Activated B cell treated with CpG ODN at 0.5 μM for 24 hours (primary cell): ENCODE data around the gene DIAPH3. TPM values are rescaled to one million over a fixed set of nuclear protein-coding genes. Genes with fewer than 3 reads are reported as not detected.

Source experiments
- ATAC-seq: fragments of 200-7000 bp; cut with Tn5 transposase; one replicate; pipeline ENCODE4 v1.10.0; 2021; ENCODE audit warnings: low read depth, mild to moderate bottlenecking, moderate library complexity
- CTCF ChIA-PET: fragments of 350-600 bp; sonication (Branson Sonifier 250); formaldehyde crosslinking; loops from one replicate; lab custom pipeline; 2021; ENCODE audit warnings: antibody characterized with exemption; lab: Charles Lee
- POLR2A ChIA-PET: fragments of 350-600 bp; sonication (Branson Sonifier 250); formaldehyde crosslinking; loops from one replicate; lab custom pipeline; 2021; ENCODE audit warnings: antibody characterized with exemption; lab: Charles Lee
- DNase-seq: peaks from one replicate; pipeline ENCODE4 v3.0.0; 2022
- H3K27ac Mint-ChIP-seq: one replicate; pipeline ENCODE4 v1.8.0; 2020; ENCODE audit warnings: mixed read lengths
- H3K27me3 Mint-ChIP-seq: one replicate; pipeline ENCODE4 v1.8.0; 2021; ENCODE audit warnings: mixed read lengths
- H3K36me3 Mint-ChIP-seq: one replicate; pipeline ENCODE4 v1.8.0; 2021; ENCODE audit warnings: low read depth, mixed read lengths
- H3K4me1 Mint-ChIP-seq: one replicate; pipeline ENCODE4 v1.8.0; 2021; ENCODE audit warnings: mixed read lengths
- H3K4me3 Mint-ChIP-seq: one replicate; pipeline ENCODE4 v1.8.0; 2020; ENCODE audit warnings: mild to moderate bottlenecking, mixed read lengths
- H3K9me3 Mint-ChIP-seq: one replicate; pipeline ENCODE4 v1.8.0; 2020; ENCODE audit warnings: mixed read lengths
- intact Hi-C: fragments of 100-400 bp; cut with micrococcal nuclease; formaldehyde crosslinking; loops from one replicate; pipeline ENCODE4 v1.15.1; 2024
- total RNA-seq: library from RNA; stranded (reverse); gene quantifications from 2 replicates; pipeline ENCODE4 v1.2.3, GENCODE V29; 2022
- TF ChIP-seq, protein P1 (sequence below): fragments of 200-600 bp; IDR thresholded peaks from one replicate; pipeline ENCODE4 v1.8.0; 2022; ENCODE audit warnings: antibody characterized with exemption, mild to moderate bottlenecking

Gene DIAPH3
- total RNA-seq, 1 donor from 2014 or later = 0.38 TPM

DNA sequence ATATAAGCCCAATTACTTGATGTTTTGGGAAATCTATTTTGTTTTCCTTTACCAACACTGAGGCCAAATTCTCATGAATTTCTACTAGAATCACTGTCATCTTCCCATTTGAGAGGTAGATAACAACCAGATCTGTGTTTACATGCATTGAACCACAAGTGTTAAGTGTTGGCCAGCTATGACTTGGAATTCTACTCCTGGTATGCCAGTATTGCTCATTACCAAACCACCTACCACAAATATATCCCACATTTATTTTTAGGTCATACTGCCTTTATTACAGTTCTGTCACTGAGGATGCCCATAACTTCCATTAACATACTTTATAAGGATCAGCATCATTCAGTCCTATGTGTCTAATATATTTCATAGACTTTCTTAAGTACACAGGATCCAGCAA, 328.9 kb downstream of the DIAPH3 start:
- H3K4me3 Mint-ChIP-seq = no peak overlapping the region
- DNase-seq (no peak), ATAC-seq (no peak)
- H3K9me3 Mint-ChIP-seq = no peaks in the 10 kb centered on the region
- POLR2A ChIA-PET = no interaction called here
- no peaks in the 10 kb centered on the region for H3K27me3 Mint-ChIP-seq
- H3K4me1 Mint-ChIP-seq = no peaks in the 10 kb centered on the region
- no peak overlapping the region for H3K27ac Mint-ChIP-seq
- H3K36me3 Mint-ChIP-seq = no peaks in the 10 kb centered on the region
- intact Hi-C loops = no loop called here
- CTCF ChIA-PET = no interaction called here
- TF ChIP-seq, protein P1, sequence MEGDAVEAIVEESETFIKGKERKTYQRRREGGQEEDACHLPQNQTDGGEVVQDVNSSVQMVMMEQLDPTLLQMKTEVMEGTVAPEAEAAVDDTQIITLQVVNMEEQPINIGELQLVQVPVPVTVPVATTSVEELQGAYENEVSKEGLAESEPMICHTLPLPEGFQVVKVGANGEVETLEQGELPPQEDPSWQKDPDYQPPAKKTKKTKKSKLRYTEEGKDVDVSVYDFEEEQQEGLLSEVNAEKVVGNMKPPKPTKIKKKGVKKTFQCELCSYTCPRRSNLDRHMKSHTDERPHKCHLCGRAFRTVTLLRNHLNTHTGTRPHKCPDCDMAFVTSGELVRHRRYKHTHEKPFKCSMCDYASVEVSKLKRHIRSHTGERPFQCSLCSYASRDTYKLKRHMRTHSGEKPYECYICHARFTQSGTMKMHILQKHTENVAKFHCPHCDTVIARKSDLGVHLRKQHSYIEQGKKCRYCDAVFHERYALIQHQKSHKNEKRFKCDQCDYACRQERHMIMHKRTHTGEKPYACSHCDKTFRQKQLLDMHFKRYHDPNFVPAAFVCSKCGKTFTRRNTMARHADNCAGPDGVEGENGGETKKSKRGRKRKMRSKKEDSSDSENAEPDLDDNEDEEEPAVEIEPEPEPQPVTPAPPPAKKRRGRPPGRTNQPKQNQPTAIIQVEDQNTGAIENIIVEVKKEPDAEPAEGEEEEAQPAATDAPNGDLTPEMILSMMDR = no peak

DNA sequence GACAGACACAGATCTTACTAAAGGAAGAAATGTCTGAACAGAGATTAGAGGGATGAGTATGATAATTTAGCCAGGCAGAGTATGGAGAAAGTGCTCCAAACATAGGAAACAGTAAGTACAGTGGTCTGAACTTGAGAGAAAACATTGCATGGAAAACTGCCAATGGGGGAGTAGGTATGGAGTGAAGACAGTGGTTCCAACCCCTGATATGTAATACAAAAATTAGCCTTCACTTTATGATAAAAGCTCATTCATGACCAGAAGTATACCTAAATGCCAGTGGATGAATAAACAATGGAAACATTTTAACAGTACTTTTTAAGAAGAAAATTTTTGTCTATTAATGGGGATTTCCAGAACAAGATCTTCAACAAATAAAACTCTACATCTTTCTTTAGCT, 334.0 kb downstream of the DIAPH3 start:
- ATAC-seq = no peak
- POLR2A ChIA-PET = no interaction called here
- intact Hi-C loops = no loop called here
- Mint-ChIP-seq H3K4me3 (no peak overlapping the region), H3K9me3 (no peaks in the 10 kb centered on the region), H3K27me3 (no peaks in the 10 kb centered on the region), H3K36me3 (no peaks in the 10 kb centered on the region), H3K27ac (no peak overlapping the region), H3K4me1 (no peaks in the 10 kb centered on the region)
- DNase-seq = no peak
- TF ChIP-seq, protein P1 = no peak
- CTCF ChIA-PET = no interaction called here

DNA sequence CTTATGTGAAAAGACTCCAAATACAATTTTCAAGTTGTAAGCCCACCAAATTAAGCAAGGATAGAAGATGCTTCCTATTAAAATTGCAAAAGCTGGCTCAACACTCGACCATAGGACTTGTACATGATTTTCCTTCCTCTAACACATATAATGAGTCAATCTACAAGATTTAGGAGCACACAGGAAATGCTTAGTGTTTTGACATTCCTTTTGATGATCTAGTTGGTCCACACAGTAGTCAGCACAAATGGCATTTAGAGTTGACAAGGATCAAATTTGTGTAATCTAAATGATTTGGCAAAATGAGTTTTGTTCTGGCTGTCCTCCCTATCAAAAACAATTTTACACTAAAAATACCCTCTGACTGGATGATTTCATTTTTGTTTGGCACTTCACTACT, 340.2 kb downstream of the DIAPH3 start:
- Mint-ChIP-seq H3K9me3 (no peaks in the 10 kb centered on the region), H3K4me1 (no peaks in the 10 kb centered on the region), H3K27me3 (no peaks in the 10 kb centered on the region), H3K36me3 (no peaks in the 10 kb centered on the region), H3K27ac (no peak overlapping the region), H3K4me3 (no peak overlapping the region)
- TF ChIP-seq, protein P1 = no peak
- CTCF ChIA-PET = no interaction called here
- intact Hi-C loops = no loop called here
- ATAC-seq (no peak), DNase-seq (no peak)
- POLR2A ChIA-PET = no interaction called here

DNA sequence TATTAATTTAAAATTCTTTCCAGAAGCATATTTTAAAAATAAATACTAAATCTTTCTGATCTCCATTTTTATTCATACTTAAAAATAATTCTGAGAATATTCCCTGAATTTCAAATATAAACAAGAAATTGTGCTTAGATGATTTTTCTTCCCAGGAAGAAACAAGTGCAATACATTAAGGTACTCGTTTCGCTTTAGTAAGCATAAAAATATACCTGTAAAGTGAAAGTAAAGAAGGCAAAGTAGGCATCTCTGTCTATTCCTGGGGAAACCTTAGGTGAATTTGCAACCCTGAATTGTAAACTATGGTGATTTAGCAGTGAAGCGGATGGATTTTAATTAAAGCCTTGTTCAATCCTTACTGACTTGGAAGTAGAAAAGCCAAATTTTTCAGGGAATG, 354.2 kb downstream of the DIAPH3 start:
- POLR2A ChIA-PET = no interaction called here
- CTCF ChIA-PET = no interaction called here
- Mint-ChIP-seq H3K4me1 (no peaks in the 10 kb centered on the region), H3K27ac (no peak overlapping the region), H3K4me3 (no peak overlapping the region), H3K36me3 (no peaks in the 10 kb centered on the region), H3K27me3 (no peaks in the 10 kb centered on the region), H3K9me3 (no peaks in the 10 kb centered on the region)
- intact Hi-C loops = no loop called here
- DNase-seq (no peak), ATAC-seq (no peak)
- TF ChIP-seq, protein P1 = no peak

DNA sequence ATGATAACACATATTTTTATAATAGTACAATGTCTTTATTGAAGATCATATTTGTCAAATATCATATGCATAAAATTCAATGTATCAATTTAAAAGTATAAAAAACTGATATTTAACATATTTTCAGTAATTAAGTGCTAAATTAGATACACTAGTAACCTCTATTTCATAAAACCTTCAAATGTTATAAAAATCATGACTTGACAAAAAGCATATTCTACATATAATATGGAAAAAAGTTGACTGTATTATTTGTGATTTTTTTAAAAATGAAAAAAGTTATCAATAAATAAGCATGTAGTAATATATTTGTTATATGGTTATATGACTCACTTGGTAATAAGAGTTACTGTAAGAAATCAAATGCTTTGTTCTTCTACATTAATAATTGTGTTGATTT, 356.9 kb downstream of the DIAPH3 start:
- no peaks in the 10 kb centered on the region for H3K9me3 Mint-ChIP-seq
- ATAC-seq (no peak), DNase-seq (no peak)
- no peaks in the 10 kb centered on the region for H3K36me3 Mint-ChIP-seq
- CTCF ChIA-PET = interaction anchor here (0.6 kb wide), 1 partner anchor 1218 kb away, joined by 3 read pairs; no protein-coding TSS in a partner anchor
- TF ChIP-seq, protein P1 = no peak
- intact Hi-C loops = no loop called here
- no peaks in the 10 kb centered on the region for H3K27me3 Mint-ChIP-seq
- no peak overlapping the region for H3K27ac Mint-ChIP-seq
- no peak overlapping the region for H3K4me3 Mint-ChIP-seq
- H3K4me1 Mint-ChIP-seq = no peaks in the 10 kb centered on the region
- POLR2A ChIA-PET = no interaction called here
